Panc1 (cell line): ENCODE results near the gene C1orf87.

Source experiments
- CTCF ChIP-seq: fragments of 450-650 bp; IDR thresholded peaks from 2 replicates; pipeline ENCODE4 v1.5.1; 2017; ENCODE audit warnings: mild to moderate bottlenecking
- POLR2AphosphoS5 ChIP-seq: IDR thresholded peaks from 2 replicates; pipeline ENCODE4 v1.6.1; 2012; ENCODE audit warnings: mild to moderate bottlenecking, low read depth, low read length, moderate library complexity
- REST ChIP-seq, 2 experiments: IDR thresholded peaks; 2 replicates each; pipeline ENCODE4 v1.6.1; 2011 to 2012; ENCODE audit warnings: low read depth in 2 of 2, control low read depth in 1 of 2, low read length in 1 of 2, mild to moderate bottlenecking in 1 of 2, moderate library complexity in 1 of 2; ENCODE audit not compliant: insufficient read depth in 1 of 2
- SIN3A ChIP-seq: IDR thresholded peaks from 2 replicates; pipeline ENCODE4 v1.6.1; 2012; ENCODE audit warnings: low read depth, mild to moderate bottlenecking, low read length, moderate library complexity, borderline replicate concordance; ENCODE audit not compliant: insufficient read depth
- TCF7L2 ChIP-seq: IDR thresholded peaks from 2 replicates; pipeline ENCODE4 v1.6.1; 2011; ENCODE audit warnings: mild to moderate bottlenecking, low read depth, low read length, inconsistent platforms

- no peak for TF ChIP-seq REST (IDR thresholded peaks at IDR 0.05; ENCODE audit: insufficient read depth in 1 of 2, low read depth in 2 of 2, low read length in 1 of 2)
- no peak for TF ChIP-seq CTCF
- no peak for TF ChIP-seq SIN3A
- TF ChIP-seq POLR2AphosphoS5 = no peak
- TF ChIP-seq TCF7L2 = no peak
These were observed 21.0 kb downstream of the C1orf87 start for GRCh38 chr1:60052601-60053000.
